COLO668 (cell line): ENCODE data around the gene NAV2.

Experiments
- DNase-seq: peaks from one replicate; lab custom pipeline; 2025; ENCODE audit not compliant: unreplicated experiment; lab: John Stamatoyannopoulos, UW

The NAV2 gene

GRCh38 chr11:19712281-19713195 lies at the start of gene NAV2:
Gene NAV2, plus strand, starts transcription at chr11:19712837. Its CDS starts 859 bp downstream, at chr11:19713696.
- DNase-seq: peak; percentile 96

- no peak for DNase-seq
Observed at GRCh38 chr11:19663206-19663605, 49.4 kb upstream of the NAV2 start.

GRCh38 chr11:19664886-19665548 lies 47.6 kb upstream of the NAV2 start:
- DNase-seq: no peak

GRCh38 chr11:19666951-19667350 lies 45.7 kb upstream of the NAV2 start:
- no peak for DNase-seq

- DNase-seq: no peak
Observed at GRCh38 chr11:19669511-19669910, 43.1 kb upstream of the NAV2 start.

- no peak for DNase-seq
Observed at GRCh38 chr11:19670030-19670791, 42.4 kb upstream of the NAV2 start.

GRCh38 chr11:19672586-19673206 lies 39.9 kb upstream of the NAV2 start:
- DNase-seq: no peak

GRCh38 chr11:19673924-19674729 lies 38.5 kb upstream of the NAV2 start:
- DNase-seq: no peak

GRCh38 chr11:19674836-19675235 lies 37.8 kb upstream of the NAV2 start:
- no peak for DNase-seq

GRCh38 chr11:19675397-19675796 lies 37.2 kb upstream of the NAV2 start:
- no peak for DNase-seq

GRCh38 chr11:19676475-19677380 lies 35.9 kb upstream of the NAV2 start:
- DNase-seq: no peak

- DNase-seq: no peak
Observed at GRCh38 chr11:19677381-19678080, 35.1 kb upstream of the NAV2 start.

GRCh38 chr11:19679952-19680828 lies 32.4 kb upstream of the NAV2 start:
- no peak for DNase-seq

- DNase-seq: no peak
Observed at GRCh38 chr11:19680829-19681368, 31.7 kb upstream of the NAV2 start.

GRCh38 chr11:19683141-19683805 lies 29.4 kb upstream of the NAV2 start:
- DNase-seq: no peak

GRCh38 chr11:19683862-19684491 lies 28.7 kb upstream of the NAV2 start:
- DNase-seq: no peak
